Fibroblast of skin of scalp (primary cell): ENCODE measurements around the gene EPHB1.
"Not testable (repeated sequence)": the region's sequence is repeated elsewhere in the genome, so short reads cannot be mapped to it uniquely, and the experiment has no call there.

Experiments
- DNase-seq: peaks from one replicate; pipeline ENCODE4 v3.0.0-alpha.2; 2013

EPHB1 gene

GRCh38 chr3:135056084-135056730, 261.1 kb downstream of the EPHB1 start:
- DNase-seq, result no peak

GRCh38 chr3:135056733-135057310, 261.8 kb downstream of the EPHB1 start:
- no peak for DNase-seq

DNA sequence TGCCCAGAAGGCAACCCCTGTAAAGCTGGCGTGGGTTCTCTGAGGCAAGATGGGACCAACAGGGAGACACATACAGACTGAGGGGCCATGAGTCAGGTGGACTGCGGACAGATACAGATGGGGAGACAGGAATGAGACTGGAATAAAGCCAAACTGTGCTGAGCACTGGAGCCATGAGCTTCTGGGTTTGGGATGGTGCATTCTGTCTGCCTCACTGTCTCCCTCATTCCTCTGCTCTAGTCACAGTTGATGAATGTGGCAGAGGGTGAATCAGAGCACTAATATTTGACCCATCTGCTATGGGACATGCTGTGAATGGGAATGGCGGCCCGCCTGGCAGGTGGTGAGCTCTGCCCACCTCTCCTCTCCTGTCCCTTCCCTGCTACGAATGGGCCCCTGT, 262.9 kb downstream of the EPHB1 start:
- no peak for DNase-seq

DNA sequence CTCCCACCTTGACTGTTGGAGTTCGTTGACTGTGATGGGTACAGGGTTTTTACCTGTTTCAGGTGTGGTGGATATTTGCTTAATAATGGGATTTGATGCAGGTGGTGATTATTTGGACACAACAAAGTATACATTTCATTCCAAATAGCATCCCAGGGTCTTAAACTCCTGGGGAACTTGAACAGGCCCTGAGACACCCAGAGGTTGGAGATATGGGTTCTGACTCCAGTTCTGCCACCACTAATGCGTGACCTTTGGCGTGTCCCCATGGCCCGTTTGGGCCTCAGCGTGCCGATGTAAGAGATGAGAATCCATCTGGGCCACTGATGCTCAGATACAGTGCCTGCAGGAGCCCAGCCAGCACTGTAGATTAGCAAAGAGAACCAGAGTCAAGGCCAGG, 264.5 kb downstream of the EPHB1 start:
- DNase-seq, result no peak

- DNase-seq, result not testable (repeated sequence)
These were observed 272.0 kb downstream of the EPHB1 start for GRCh38 chr3:135066844-135067727.

- DNase-seq, result no peak
These were observed 273.0 kb downstream of the EPHB1 start for GRCh38 chr3:135068011-135068410.

GRCh38 chr3:135069406-135069805, 274.3 kb downstream of the EPHB1 start:
- DNase-seq, result no peak

DNA sequence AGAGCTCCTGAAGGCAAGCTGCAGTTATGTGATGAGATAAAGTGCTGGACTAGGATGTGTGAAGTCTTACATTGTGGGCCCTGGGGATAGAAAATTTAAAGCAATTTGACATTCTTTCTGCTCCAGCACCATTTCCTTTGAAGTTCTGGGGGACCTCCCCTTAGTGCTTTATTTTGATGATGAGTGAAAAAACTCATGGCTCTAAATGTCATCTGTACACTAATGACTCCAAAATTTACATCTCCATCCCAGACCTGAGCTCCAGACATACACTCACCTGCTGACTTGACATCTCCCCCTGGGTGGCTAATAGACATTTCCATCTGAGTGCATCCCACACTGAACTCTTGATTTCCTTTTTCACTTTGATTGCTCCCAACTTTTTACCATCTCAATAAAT, 276.4 kb downstream of the EPHB1 start:
- DNase-seq, result no peak

DNA sequence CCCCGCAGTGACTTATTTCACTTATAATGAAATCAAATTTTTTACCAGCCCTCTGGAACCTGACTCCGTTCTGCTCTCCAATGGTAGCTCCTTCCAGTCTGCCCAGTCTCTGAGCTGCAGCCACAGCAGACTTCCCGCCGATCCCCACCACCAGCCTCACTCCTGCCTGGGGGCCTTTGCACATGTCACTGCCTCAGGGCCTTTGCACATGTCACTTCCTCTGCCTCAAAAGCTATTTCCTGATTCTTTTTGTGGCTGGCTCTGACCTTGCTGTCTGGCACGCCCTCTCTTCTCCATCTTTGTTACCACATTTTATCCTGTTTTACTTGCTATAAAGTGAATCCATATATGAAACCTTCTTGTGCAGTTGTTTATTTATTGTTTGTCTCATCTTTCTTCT, 277.4 kb downstream of the EPHB1 start:
- DNase-seq, result no peak

DNA sequence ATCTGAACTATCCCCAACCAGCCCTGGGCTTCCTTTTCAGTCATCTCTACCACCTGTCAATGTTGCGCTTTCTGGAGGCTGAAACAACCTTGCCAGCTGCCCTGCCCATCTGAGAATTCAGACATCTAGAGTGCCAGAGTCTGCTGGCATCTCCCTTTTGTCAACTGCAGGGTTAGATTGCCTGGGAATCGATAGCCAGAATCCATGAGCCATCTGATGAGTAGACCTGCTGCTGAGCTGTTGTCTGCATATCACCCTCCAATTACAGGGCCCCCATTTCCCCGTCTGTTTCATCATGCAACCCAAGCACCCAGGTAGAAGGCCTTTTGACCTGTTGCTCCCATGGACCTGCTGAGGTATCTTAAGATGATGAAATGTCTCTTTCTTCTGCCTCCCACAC, 280.1 kb downstream of the EPHB1 start:
- no peak for DNase-seq

- DNase-seq, result no peak
These were observed 281.3 kb downstream of the EPHB1 start for GRCh38 chr3:135076341-135076740.

DNA sequence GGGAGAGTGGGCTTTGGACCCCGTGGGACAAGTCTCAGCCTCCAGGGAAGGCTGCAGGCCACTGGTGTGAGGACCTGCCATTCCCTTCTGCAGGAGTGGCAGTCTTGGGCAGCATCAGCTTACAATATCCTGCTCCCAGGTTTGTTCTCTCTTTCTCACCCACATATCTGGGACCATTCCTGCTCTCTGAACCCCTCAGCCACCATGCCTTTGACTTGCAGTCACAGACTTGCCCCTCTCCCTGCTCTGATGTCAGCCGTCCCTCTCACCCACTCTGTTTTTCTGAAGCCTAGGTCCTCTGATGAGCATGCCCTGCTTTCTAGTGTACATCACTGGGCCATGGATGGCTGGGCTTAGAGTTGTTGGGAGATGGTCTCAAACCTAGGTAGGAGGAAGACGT, 282.1 kb downstream of the EPHB1 start:
- DNase-seq, result no peak

DNA sequence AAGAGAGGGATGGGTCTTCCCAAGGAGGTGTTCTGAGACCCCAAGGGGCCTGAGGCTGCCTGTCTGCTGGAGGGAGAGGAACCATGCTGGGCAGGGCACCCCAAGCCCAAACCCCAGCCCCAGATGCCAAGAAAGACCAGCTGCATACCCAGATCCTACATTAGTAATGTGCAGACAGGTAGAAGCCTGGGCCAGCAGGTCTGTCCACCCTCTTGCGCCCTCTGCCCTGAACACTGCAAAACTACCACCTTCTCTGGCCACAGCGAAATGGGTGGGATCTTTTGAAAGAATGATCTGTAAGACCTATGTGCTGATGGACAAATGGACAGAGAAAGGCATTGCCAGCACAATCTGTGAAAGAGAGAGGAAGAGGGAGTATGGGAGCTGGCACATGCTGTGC, 283.2 kb downstream of the EPHB1 start:
- no peak for DNase-seq

GRCh38 chr3:135079095-135079494, 284.0 kb downstream of the EPHB1 start:
- DNase-seq, result no peak

GRCh38 chr3:135081451-135081850, 286.4 kb downstream of the EPHB1 start:
- no peak for DNase-seq

GRCh38 chr3:135081856-135082434, 286.9 kb downstream of the EPHB1 start:
- no peak for DNase-seq

DNA sequence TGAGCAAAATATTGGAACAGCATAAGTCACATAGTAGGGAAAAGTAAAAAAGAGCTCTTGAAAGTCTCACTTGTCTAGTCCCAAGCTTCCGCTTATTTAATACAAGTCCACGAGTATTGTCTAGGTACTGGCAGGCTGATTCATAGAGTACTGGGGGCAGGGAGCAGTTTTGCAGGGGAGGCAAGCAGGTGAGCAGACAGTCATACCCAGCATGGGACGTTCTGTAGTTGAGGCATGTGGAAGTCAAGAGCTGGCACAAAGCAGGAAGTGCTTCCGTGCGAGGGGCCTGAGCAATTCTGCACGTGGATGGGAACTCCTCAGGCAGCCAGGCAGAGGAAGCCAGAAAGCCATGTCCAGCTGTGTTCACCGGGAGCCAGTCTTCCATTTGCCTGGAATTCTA, 287.6 kb downstream of the EPHB1 start:
- DNase-seq, result no peak

DNA sequence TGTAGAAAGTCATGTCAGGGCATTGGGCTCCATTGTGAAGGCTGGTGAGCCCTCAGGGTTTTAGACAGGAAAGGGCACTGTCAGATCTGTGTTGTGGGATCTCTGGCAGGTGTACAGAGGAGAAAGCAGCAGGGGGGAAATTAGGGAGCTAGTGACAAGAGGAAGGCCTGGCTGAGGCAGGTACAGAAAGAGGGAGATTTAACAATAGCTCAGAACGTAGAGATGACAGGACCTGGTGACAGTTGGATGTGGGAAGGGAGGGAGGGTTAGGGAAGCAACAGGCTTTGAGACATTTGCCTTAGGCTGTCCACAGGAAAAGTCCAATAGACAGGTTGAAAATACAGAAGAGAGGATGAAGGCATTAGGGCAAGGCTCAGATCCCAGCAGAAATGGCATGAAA, 288.1 kb downstream of the EPHB1 start:
- no peak for DNase-seq

DNA sequence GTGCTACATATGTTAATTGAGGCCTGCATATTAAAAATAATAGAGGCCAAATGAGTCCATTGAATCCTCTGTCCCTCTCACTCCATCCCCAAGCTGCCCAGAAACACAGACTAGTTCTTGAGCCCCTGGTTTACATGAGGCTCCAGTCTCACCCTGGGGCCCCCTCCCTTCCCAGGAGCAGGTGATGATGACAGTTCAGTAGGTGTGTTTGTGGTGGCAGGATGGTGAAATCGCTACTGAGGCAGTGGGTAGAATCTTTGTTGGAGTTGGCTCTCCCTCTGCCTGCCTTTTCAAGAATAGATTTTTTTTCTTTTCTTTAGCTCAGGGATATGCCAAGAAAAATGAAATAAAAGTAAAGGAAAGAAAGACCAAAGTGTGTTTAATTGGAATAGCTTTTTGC, 288.7 kb downstream of the EPHB1 start:
- DNase-seq, result no peak

- DNase-seq, result peak; percentile 18
These were observed 289.3 kb downstream of the EPHB1 start for GRCh38 chr3:135084405-135084804.

DNA sequence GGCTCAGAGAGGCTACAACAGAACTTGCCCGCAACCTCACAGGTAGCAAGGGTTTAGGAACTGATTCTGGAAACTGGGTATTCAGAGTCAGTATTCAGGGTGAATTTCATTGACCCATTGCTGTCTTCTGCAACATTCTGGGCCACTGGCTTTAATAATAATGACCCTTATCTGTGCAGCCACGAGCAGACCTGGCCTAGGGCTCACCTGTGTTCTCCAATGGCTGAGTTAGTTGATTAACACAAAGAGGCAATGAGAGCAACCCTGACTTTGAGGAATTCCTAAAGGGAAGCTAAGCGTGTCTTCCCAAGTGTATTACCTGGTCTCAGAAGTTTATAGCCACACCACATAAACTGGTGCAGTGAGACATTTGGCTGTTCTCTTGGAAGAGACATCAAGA, 289.9 kb downstream of the EPHB1 start:
- no peak for DNase-seq

GRCh38 chr3:135085652-135086436, 290.8 kb downstream of the EPHB1 start:
- DNase-seq, result no peak

- DNase-seq, result no peak
These were observed 292.7 kb downstream of the EPHB1 start for GRCh38 chr3:135087782-135088181.
